H1 (cell line): ENCODE measurements around the gene ABHD12. TPM values are rescaled to one million over a fixed set of nuclear protein-coding genes. Genes with fewer than 3 reads are reported as not detected.

Source experiments
- CTCF ChIA-PET: fragments of 300-600 bp; sonication (Branson Sonifier 250); formaldehyde crosslinking; loops from one replicate; lab custom pipeline; 2021; ENCODE audit not compliant: partially characterized antibody; lab: Charles Lee
- POLR2A ChIA-PET: fragments of 300-600 bp; sonication (Branson Sonifier 250); formaldehyde crosslinking; loops from one replicate; lab custom pipeline; 2021; ENCODE audit warnings: inconsistent platforms; ENCODE audit not compliant: partially characterized antibody; lab: Charles Lee
- DNase-seq, 2 experiments: peaks; one replicate each; pipeline versions ENCODE4 v3.0.0 to v3.0.0-alpha.2; 2010 to 2022; ENCODE audit warnings: low spot score in 2 of 2, low read depth in 1 of 2, mixed read lengths in 1 of 2
- FAIRE-seq: peaks from 2 replicates; lab custom pipeline; 2011; peaks lifted over from hg19 to GRCh38; lab: Jason Lieb, UNC
- H2AFZ ChIP-seq: 2 replicates; pipeline ENCODE4 v1.8.1; 2012; ENCODE audit warnings: low read length, inconsistent platforms
- H2AK5ac ChIP-seq: 2 replicates; pipeline ENCODE4 v1.6.1; 2013; ENCODE audit warnings: low read depth, low read length
- H2BK120ac ChIP-seq: replicated peaks from 2 replicates; pipeline ENCODE3; 2013; ENCODE audit warnings: low read depth, low read length, inconsistent platforms
- H2BK12ac ChIP-seq: 2 replicates; pipeline ENCODE4 v1.6.1; 2013; ENCODE audit warnings: low read depth, low read length
- H2BK15ac ChIP-seq: 2 replicates; pipeline ENCODE4 v1.6.1; 2013; ENCODE audit warnings: low read length
- H2BK20ac ChIP-seq: 2 replicates; pipeline ENCODE4 v1.6.1; 2013; ENCODE audit warnings: low read length
- H2BK5ac ChIP-seq: 2 replicates; pipeline ENCODE4 v1.6.1; 2013; ENCODE audit warnings: low read depth, low read length
- H3K14ac ChIP-seq: 2 replicates; pipeline ENCODE4 v1.6.1; 2013; ENCODE audit warnings: inconsistent platforms; ENCODE audit not compliant: insufficient read length
- H3K18ac ChIP-seq: 2 replicates; pipeline ENCODE4 v1.6.1; 2013; ENCODE audit warnings: low read length; ENCODE audit errors: extremely low read depth
- H3K23ac ChIP-seq: 2 replicates; pipeline ENCODE4 v1.6.1; 2013; ENCODE audit warnings: inconsistent platforms; ENCODE audit not compliant: insufficient read length
- H3K23me2 ChIP-seq: 2 replicates; pipeline ENCODE4 v1.6.1; 2013; ENCODE audit warnings: low read depth, low read length
- H3K27ac ChIP-seq: 2 replicates; pipeline ENCODE4 v1.6.1; 2011; ENCODE audit warnings: low read depth, low read length, inconsistent platforms
- H3K27me3 ChIP-seq, 4 experiments: replicated peaks in 1 of 4; 1 replicate in 1 of 4; 2 replicates in 3 of 4; pipeline versions ENCODE4 v1.6.1 to v1.8.1; 2011 to 2013; ENCODE audit warnings: low read length in 3 of 4, mild to moderate bottlenecking in 3 of 4, inconsistent platforms in 2 of 4, mixed read lengths in 2 of 4, moderate library complexity in 1 of 4; ENCODE audit not compliant: control insufficient read depth in 3 of 4, insufficient read depth in 3 of 4; ENCODE audit errors: extremely low read depth in 1 of 4
- H3K36me3 ChIP-seq, 4 experiments: 2 replicates each; pipeline versions ENCODE4 v1.6.1 to v1.8.1; 2011 to 2013; ENCODE audit warnings: mild to moderate bottlenecking in 4 of 4, low read length in 3 of 4, moderate library complexity in 2 of 4, control low read depth in 1 of 4, inconsistent platforms in 1 of 4; ENCODE audit not compliant: insufficient read depth in 4 of 4, control insufficient read depth in 2 of 4
- H3K4ac ChIP-seq: replicated peaks from 2 replicates; pipeline ENCODE3; 2013; ENCODE audit warnings: low read length, low read depth, mixed read lengths, inconsistent platforms; ENCODE audit not compliant: insufficient read length
- H3K4me1 ChIP-seq, 4 experiments: replicated peaks in 1 of 4; 1 replicate in 1 of 4; 2 replicates in 3 of 4; pipeline versions ENCODE4 v1.6.1 to v1.8.1; 2011 to 2013; ENCODE audit warnings: low read length in 3 of 4, inconsistent platforms in 2 of 4, mixed read lengths in 1 of 4; ENCODE audit not compliant: insufficient read depth in 4 of 4, control insufficient read depth in 3 of 4
- H3K4me2 ChIP-seq, 2 experiments: 2 replicates each; pipeline versions ENCODE4 v1.6.1 to v1.8.1; 2011 to 2013; ENCODE audit warnings: low read depth in 2 of 2, low read length in 2 of 2, control low read depth in 1 of 2, inconsistent platforms in 1 of 2, mild to moderate bottlenecking in 1 of 2; ENCODE audit not compliant: insufficient read depth in 1 of 2
- H3K4me3 ChIP-seq, 4 experiments: fragments of 200-600, 300-600 bp in 1 of 4; sonication (generic), shearing (Covaris generic), sonication (Bioruptor Twin) in 1 of 4; 2 replicates each; pipeline versions ENCODE4 v1.5.1 to v1.8.1; 2011 to 2016; ENCODE audit warnings: low read length in 4 of 4, low read depth in 3 of 4, control low read depth in 2 of 4, inconsistent platforms in 2 of 4, mild to moderate bottlenecking in 2 of 4, mixed read lengths in 1 of 4, moderate library complexity in 1 of 4; ENCODE audit not compliant: insufficient read depth in 2 of 4; ENCODE audit errors: extremely low read depth in 1 of 4
- H3K56ac ChIP-seq: replicated peaks from 2 replicates; pipeline ENCODE3; 2013; ENCODE audit warnings: low read depth, mild to moderate bottlenecking, mixed read lengths, low read length, inconsistent platforms; ENCODE audit not compliant: insufficient read length
- H3K79me1 ChIP-seq: 2 replicates; pipeline ENCODE4 v1.6.1; 2013; ENCODE audit warnings: low read depth, low read length, control low read depth
- H3K79me2 ChIP-seq, 2 experiments: 2 replicates each; pipeline versions ENCODE4 v1.6.1 to v1.8.1; 2012 to 2013; ENCODE audit warnings: low read length in 2 of 2, mild to moderate bottlenecking in 2 of 2, inconsistent platforms in 1 of 2; ENCODE audit not compliant: insufficient read depth in 2 of 2, control insufficient read depth in 1 of 2
- H3K9ac ChIP-seq, 4 experiments: replicated peaks in 1 of 4; 1 replicate in 1 of 4; 2 replicates in 3 of 4; pipeline versions ENCODE4 v1.6.1 to v1.8.1; 2011 to 2013; ENCODE audit warnings: low read depth in 3 of 4, low read length in 3 of 4, control low read depth in 2 of 4, mild to moderate bottlenecking in 2 of 4, moderate library complexity in 2 of 4, inconsistent platforms in 1 of 4; ENCODE audit errors: extremely low read depth in 1 of 4
- H3K9me3 ChIP-seq, 2 experiments: 2 replicates each; pipeline versions ENCODE4 v1.6.1 to v1.8.1; 2012 to 2013; ENCODE audit warnings: mild to moderate bottlenecking in 2 of 2, moderate library complexity in 2 of 2, control low read depth in 1 of 2, inconsistent platforms in 1 of 2, low read depth in 1 of 2, low read length in 1 of 2, mixed read lengths in 1 of 2; ENCODE audit not compliant: insufficient read depth in 2 of 2
- H4K20me1 ChIP-seq, 2 experiments: replicated peaks in 1 of 2; 2 replicates each; pipeline versions ENCODE3 to v1.8.1; 2011 to 2013; ENCODE audit warnings: inconsistent platforms in 2 of 2, low read length in 2 of 2, mild to moderate bottlenecking in 1 of 2; ENCODE audit not compliant: insufficient read depth in 2 of 2, control insufficient read depth in 1 of 2
- H4K5ac ChIP-seq: 2 replicates; pipeline ENCODE4 v1.6.1; 2013; ENCODE audit warnings: low read length, low read depth, mixed read lengths, inconsistent platforms; ENCODE audit not compliant: insufficient read length
- H4K8ac ChIP-seq: 2 replicates; pipeline ENCODE4 v1.8.0; 2013; ENCODE audit warnings: mild to moderate bottlenecking, moderate library complexity, low read length, inconsistent platforms; ENCODE audit not compliant: insufficient read depth; ENCODE audit errors: extremely low read depth
- H4K91ac ChIP-seq: replicated peaks from 2 replicates; pipeline ENCODE3; 2013; ENCODE audit warnings: low read length, mixed read lengths, inconsistent platforms; ENCODE audit not compliant: insufficient read length
- CTBP2 ChIP-seq: IDR thresholded peaks from 2 replicates; pipeline ENCODE4 v1.7.0; 2011; ENCODE audit warnings: borderline replicate concordance, mild to moderate bottlenecking, moderate library complexity, mixed read lengths, low read length; ENCODE audit not compliant: insufficient read depth, insufficient read length
- KDM4A ChIP-seq: IDR thresholded peaks from one replicate; pipeline ENCODE4 v1.7.1; 2012; ENCODE audit warnings: low read depth, mild to moderate bottlenecking, moderate library complexity, low read length, inconsistent platforms; ENCODE audit not compliant: severe bottlenecking
- RAD21 ChIP-seq, 2 experiments: IDR thresholded peaks in 1 of 2; conservative IDR thresholded peaks in 1 of 2; 2 replicates each; pipeline ENCODE4 v1.6.1; 2011; ENCODE audit warnings: low read depth in 2 of 2, low read length in 2 of 2, improper control_type of control experiment in 1 of 2, inconsistent platforms in 1 of 2, mild to moderate bottlenecking in 1 of 2, moderate library complexity in 1 of 2
- SRF ChIP-seq: IDR thresholded peaks from 2 replicates; pipeline ENCODE4 v1.6.1; 2011; ENCODE audit warnings: mild to moderate bottlenecking, low read depth, low read length, moderate library complexity
- WGBS, 2 experiments: shearing (Covaris generic) in 1 of 2; methylation state at CpG; one replicate each; pipeline versions ENCODE4 v1.1.6 to v1.1.7; 2013 to 2015; ENCODE audit warnings: low lambda C conversion rate in 2 of 2, mixed read lengths in 2 of 2, inconsistent platforms in 1 of 2, low coverage in 1 of 2, missing lambda C conversion rate in 1 of 2; ENCODE audit not compliant: insufficient replicate concordance in 2 of 2, insufficient coverage in 1 of 2, insufficient read length in 1 of 2; ENCODE audit errors: extremely low coverage in 1 of 2, missing lambda C conversion rate in 1 of 2; 5-methylcytosine and 5-hydroxymethylcytosine counted together
- polyA plus RNA-seq, 7 experiments: library from polyadenylated mRNA; depleted of rRNA in 3 of 7; stranded (reverse) in 5 of 7; unstranded in 2 of 7; fragments of >200 nt in 5 of 7; fragments of 200-250 nt in 2 of 7; gene quantifications; 1 replicate in 5 of 7; 2 replicates in 1 of 7; 4 replicates in 1 of 7; pipeline versions ENCODE4 v1.2.1 to v1.2.3, GENCODE V29; 2011 to 2013; ENCODE audit warnings: missing spikeins in 2 of 7, mixed read lengths in 2 of 7
- total RNA-seq: library from RNA; stranded (reverse); fragmentation: NEBNext Ultra II Directional; extraction: Animal tissue kit (Norgen Biotek cat#: 25700); gene quantifications from 2 replicates; pipeline ENCODE4 v1.2.1, GENCODE V29; 2021

ABHD12 gene
- total and polyA plus RNA-seq, 2 of the 8 experiments (the other 6 are each of a cell fraction or from before 2014, with no cell fraction given): 31.3 to 59.5 TPM

DNA sequence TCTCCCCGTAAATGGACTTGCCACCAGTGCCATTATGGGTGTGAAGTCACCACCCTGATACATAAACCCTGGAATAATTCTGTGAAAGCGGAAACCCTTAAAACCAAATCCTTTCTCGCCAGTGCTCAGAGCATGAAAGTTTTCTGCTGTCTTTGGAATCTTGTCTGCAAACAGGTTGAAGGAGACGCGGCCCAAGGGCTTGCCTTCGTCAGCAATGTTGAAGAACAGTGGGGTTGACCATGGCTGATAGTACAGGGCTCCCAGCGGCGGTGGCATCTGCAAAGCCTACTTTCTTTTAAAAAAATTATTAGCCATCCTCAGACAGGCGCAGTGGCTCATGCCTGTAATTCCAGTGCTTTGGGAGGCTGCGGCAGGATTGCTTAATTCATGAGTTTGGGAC, 22.1 kb downstream of the ABHD12 start:
- H3K79me1 ChIP-seq: peaks cover 8% of the 10 kb centered on the region
- no peak overlapping the region for H3K27ac ChIP-seq
- no peak overlapping the region for H2AK5ac ChIP-seq
- 93% methylated on average over 10 of the region's 10 CpGs; no CpG with 5 or more reads in 1 of the 2 experiments for WGBS, 2 experiments
- no peak overlapping the region for H3K4me2 ChIP-seq
- FAIRE-seq: no peak
- peaks cover 0 to 3% (median 2%) of the 10 kb centered on the region in 4 experiments; a peak in 5 of 7 replicates for H3K4me1 ChIP-seq
- H4K91ac ChIP-seq: no peak overlapping the region
- H2BK120ac ChIP-seq: no peak overlapping the region
- H3K56ac ChIP-seq: no peak overlapping the region
- no peak overlapping the region for H3K18ac ChIP-seq
- H4K5ac ChIP-seq: no peak overlapping the region
- no peak for DNase-seq
- no peak overlapping the region for H3K23ac ChIP-seq
- H3K23me2 ChIP-seq: no peaks in the 10 kb centered on the region
- H3K27me3 ChIP-seq: no peaks in the 10 kb centered on the region
- no peak for TF ChIP-seq SRF
- TF ChIP-seq RAD21 (IDR thresholded peaks at IDR 0.05 in 1 of 2, conservative IDR thresholded peaks at IDR 0.05 in 1 of 2; ENCODE audit: low read depth in 2 of 2, low read length in 2 of 2): no peak
- no peak for TF ChIP-seq KDM4A
- no peak for TF ChIP-seq CTBP2
- H3K4me3 ChIP-seq: no peak overlapping the region
- no peak overlapping the region for H2BK12ac ChIP-seq
- POLR2A ChIA-PET: interaction anchor here (1.6 kb wide), 1 partner anchor 12 kb away, joined by 6 read pairs; no protein-coding TSS in a partner anchor
- no peak overlapping the region for H3K4ac ChIP-seq
- H3K9me3 ChIP-seq: peaks cover 0 to 5% of the 10 kb centered on the region in 2 experiments; a peak in 1 of 4 replicates
- no peak overlapping the region for H2BK5ac ChIP-seq
- H2BK15ac ChIP-seq: no peak overlapping the region
- H2AFZ ChIP-seq: no peak overlapping the region
- peaks cover 4 to 7% of the 10 kb centered on the region in 2 experiments for H4K20me1 ChIP-seq
- peaks cover 0 to 90% of the 10 kb centered on the region in 2 experiments; a peak in 3 of 4 replicates for H3K79me2 ChIP-seq
- H3K36me3 ChIP-seq: no peaks in the 10 kb centered on the region
- H2BK20ac ChIP-seq: no peak overlapping the region
- CTCF ChIA-PET: interaction anchor here (0.9 to 2.5 kb wide), 2 partner anchors 16 to 180 kb away, joined by 4 to 5 read pairs; no protein-coding TSS in a partner anchor
- H3K14ac ChIP-seq: no peak overlapping the region
- H4K8ac ChIP-seq: no peak overlapping the region
- no peak overlapping the region for H3K9ac ChIP-seq
